Fibroblast of lung (primary cell): ENCODE results near the gene TSPAN9. TPM values are rescaled to one million over a fixed set of nuclear protein-coding genes. Genes with fewer than 3 reads are reported as not detected.

ENCODE experiments used
- DNase-seq, 2 donors: peaks; one replicate each; pipeline versions ENCODE4 v3.0.0 to v3.0.0-alpha.2; 2010; ENCODE audit warnings: low read depth in 2 of 2
- H2AFZ ChIP-seq: 2 replicates; pipeline ENCODE4 v1.5.1; 2012; ENCODE audit warnings: low read length, control low read depth, inconsistent platforms
- H3K27ac ChIP-seq: 2 replicates; pipeline ENCODE4 v1.5.1; 2011; ENCODE audit warnings: low read length, control low read depth; ENCODE audit not compliant: insufficient read depth
- H3K27me3 ChIP-seq: 2 replicates; pipeline ENCODE4 v1.5.1; 2011; ENCODE audit warnings: mild to moderate bottlenecking, low read length; ENCODE audit not compliant: control insufficient read depth, insufficient read depth
- H3K36me3 ChIP-seq: 2 replicates; pipeline ENCODE4 v1.5.1; 2011; ENCODE audit warnings: low read length; ENCODE audit not compliant: control insufficient read depth, insufficient read depth
- H3K4me1 ChIP-seq: 2 replicates; pipeline ENCODE4 v1.5.1; 2011; ENCODE audit warnings: low read length; ENCODE audit not compliant: control insufficient read depth, insufficient read depth; ENCODE audit errors: extremely low read depth
- H3K4me2 ChIP-seq: 2 replicates; pipeline ENCODE4 v1.5.1; 2011; ENCODE audit warnings: low read length, control low read depth; ENCODE audit not compliant: insufficient read depth; ENCODE audit errors: extremely low read depth
- H3K4me3 ChIP-seq, 4 experiments: fragments of 200-600 bp in 1 of 4; sonication (generic) in 1 of 4; replicated peaks in 1 of 4; 2 replicates each; pipeline ENCODE4 v1.5.1; 2011 to 2016; ENCODE audit warnings: low read length in 4 of 4, low read depth in 3 of 4, mild to moderate bottlenecking in 3 of 4, control low read depth in 2 of 4, inconsistent platforms in 1 of 4, mixed read lengths in 1 of 4; ENCODE audit not compliant: insufficient read depth in 1 of 4; ENCODE audit errors: control extremely low read depth in 1 of 4
- H3K79me2 ChIP-seq: 2 replicates; pipeline ENCODE4 v1.5.1; 2012; ENCODE audit warnings: mild to moderate bottlenecking, low read length, inconsistent platforms; ENCODE audit not compliant: control insufficient read depth, insufficient read depth
- H3K9ac ChIP-seq: 2 replicates; pipeline ENCODE4 v1.5.1; 2011; ENCODE audit warnings: mild to moderate bottlenecking, low read length, control low read depth; ENCODE audit not compliant: insufficient read depth
- H3K9me3 ChIP-seq: 2 replicates; pipeline ENCODE4 v1.5.1; 2012; ENCODE audit warnings: low read depth, low read length; ENCODE audit not compliant: control insufficient read depth, insufficient read depth
- H4K20me1 ChIP-seq: 2 replicates; pipeline ENCODE4 v1.5.1; 2011; ENCODE audit warnings: low read length; ENCODE audit not compliant: control insufficient read depth, insufficient read depth; ENCODE audit errors: extremely low read depth
- EZH2 ChIP-seq: IDR thresholded peaks from 2 replicates; pipeline ENCODE4 v1.5.1; 2012; ENCODE audit warnings: low read length, control low read depth, mild to moderate bottlenecking; ENCODE audit errors: missing control alignments
- polyA plus RNA-seq, 2 donors: library from polyadenylated mRNA; depleted of rRNA in 1 of 2; stranded (reverse) in 1 of 2; unstranded in 1 of 2; fragments of >200 nt; gene quantifications; 2 replicates each; pipeline ENCODE4 v1.2.1, GENCODE V29; 2011 to 2012; ENCODE audit warnings: missing spikeins in 1 of 2
- total RNA-seq: library from RNA; depleted of rRNA; stranded (reverse); fragments of >200 nt; gene quantifications from 2 replicates; pipeline ENCODE4 v1.2.1, GENCODE V29; 2014
- TF ChIP-seq, protein P1 (sequence below), 2 donors: IDR thresholded peaks in 1 of 2; conservative IDR thresholded peaks in 1 of 2; 1 replicate in 1 of 2; 2 replicates in 1 of 2; pipeline ENCODE4 v1.5.1; 2011 to 2012; ENCODE audit warnings: low read length in 2 of 2, control low read depth in 1 of 2, inconsistent platforms in 1 of 2, low read depth in 1 of 2, mild to moderate bottlenecking in 1 of 2

TSPAN9 gene
- total and polyA plus RNA-seq, 2 donors (not counting 1 experiment from before 2014, with no cell fraction given), result 31.1 to 35.2 TPM

DNA sequence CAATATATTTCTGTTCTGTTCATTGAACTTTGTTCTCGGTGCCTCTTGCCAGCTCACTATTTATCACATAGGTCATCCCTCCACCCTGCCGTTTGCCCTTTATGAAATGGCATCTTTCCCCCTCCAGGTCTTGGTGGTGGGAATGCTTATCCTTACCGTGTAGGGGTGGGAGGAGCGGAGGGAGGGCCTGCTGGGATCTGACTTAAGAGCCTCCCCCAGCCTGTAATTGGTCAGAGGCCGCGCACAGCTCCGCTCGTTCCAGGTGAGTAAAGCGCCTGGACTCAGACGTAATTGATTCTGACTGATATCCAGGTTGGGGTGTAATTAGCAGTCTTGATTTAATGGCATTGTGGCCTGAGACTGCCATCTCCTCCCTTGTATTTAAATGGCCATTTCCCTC is 185.3 kb downstream of the TSPAN9 start:
- Histone ChIP-seq H2AFZ (no peak overlapping the region), H3K9me3 (no peaks in the 10 kb centered on the region), H3K79me2 (no peaks in the 10 kb centered on the region), H4K20me1 (no peaks in the 10 kb centered on the region), H3K27me3 (peaks cover 7% of the 10 kb centered on the region), H3K9ac (no peak overlapping the region), H3K4me2 (no peak overlapping the region), H3K27ac (no peak overlapping the region), H3K36me3 (no peaks in the 10 kb centered on the region), H3K4me3 (no peak overlapping the region), H3K4me1 (peaks cover 2% of the 10 kb centered on the region)
- no peak for DNase-seq
- TF ChIP-seq, protein P1, sequence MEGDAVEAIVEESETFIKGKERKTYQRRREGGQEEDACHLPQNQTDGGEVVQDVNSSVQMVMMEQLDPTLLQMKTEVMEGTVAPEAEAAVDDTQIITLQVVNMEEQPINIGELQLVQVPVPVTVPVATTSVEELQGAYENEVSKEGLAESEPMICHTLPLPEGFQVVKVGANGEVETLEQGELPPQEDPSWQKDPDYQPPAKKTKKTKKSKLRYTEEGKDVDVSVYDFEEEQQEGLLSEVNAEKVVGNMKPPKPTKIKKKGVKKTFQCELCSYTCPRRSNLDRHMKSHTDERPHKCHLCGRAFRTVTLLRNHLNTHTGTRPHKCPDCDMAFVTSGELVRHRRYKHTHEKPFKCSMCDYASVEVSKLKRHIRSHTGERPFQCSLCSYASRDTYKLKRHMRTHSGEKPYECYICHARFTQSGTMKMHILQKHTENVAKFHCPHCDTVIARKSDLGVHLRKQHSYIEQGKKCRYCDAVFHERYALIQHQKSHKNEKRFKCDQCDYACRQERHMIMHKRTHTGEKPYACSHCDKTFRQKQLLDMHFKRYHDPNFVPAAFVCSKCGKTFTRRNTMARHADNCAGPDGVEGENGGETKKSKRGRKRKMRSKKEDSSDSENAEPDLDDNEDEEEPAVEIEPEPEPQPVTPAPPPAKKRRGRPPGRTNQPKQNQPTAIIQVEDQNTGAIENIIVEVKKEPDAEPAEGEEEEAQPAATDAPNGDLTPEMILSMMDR (conservative IDR thresholded peaks at IDR 0.05 in 1 of 2, IDR thresholded peaks at IDR 0.05 in 1 of 2; ENCODE audit: low read depth in 1 of 2, low read length in 2 of 2), result no peak
- TF ChIP-seq EZH2, result no peak

DNA sequence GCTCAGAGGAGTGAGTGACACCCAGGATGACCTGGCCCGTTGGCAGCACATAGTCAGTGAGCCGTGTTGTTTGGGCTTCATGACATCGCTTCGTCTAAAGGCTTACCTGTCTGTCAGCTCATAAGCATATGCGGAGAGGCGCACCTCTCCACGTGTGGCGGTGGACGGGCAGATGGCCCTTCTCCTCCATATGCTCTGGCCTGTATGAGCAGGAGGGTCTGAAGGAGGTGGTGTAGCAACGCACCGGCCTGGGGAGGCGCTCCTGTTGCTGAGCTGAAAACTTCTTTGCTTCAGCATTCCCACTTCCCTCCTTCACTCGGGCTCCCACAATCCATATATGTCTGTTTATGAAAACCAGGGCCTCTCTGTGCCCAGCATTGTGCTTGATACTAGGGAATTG is 186.1 kb downstream of the TSPAN9 start:
- H3K9me3 ChIP-seq, result no peaks in the 10 kb centered on the region
- H4K20me1 ChIP-seq, result no peaks in the 10 kb centered on the region
- H3K27me3 ChIP-seq, result peaks cover 7% of the 10 kb centered on the region
- H3K4me1 ChIP-seq, result peaks cover 2% of the 10 kb centered on the region
- H3K4me3 ChIP-seq, result no peak overlapping the region
- no peaks in the 10 kb centered on the region for H3K79me2 ChIP-seq
- TF ChIP-seq, protein P1 (conservative IDR thresholded peaks at IDR 0.05 in 1 of 2, IDR thresholded peaks at IDR 0.05 in 1 of 2; ENCODE audit: low read depth in 1 of 2, low read length in 2 of 2), result no peak
- TF ChIP-seq EZH2, result no peak
- no peak overlapping the region for H3K4me2 ChIP-seq
- no peak for DNase-seq
- H3K27ac ChIP-seq, result no peak overlapping the region
- H3K9ac ChIP-seq, result no peak overlapping the region
- no peaks in the 10 kb centered on the region for H3K36me3 ChIP-seq
- H2AFZ ChIP-seq, result no peak overlapping the region

DNA sequence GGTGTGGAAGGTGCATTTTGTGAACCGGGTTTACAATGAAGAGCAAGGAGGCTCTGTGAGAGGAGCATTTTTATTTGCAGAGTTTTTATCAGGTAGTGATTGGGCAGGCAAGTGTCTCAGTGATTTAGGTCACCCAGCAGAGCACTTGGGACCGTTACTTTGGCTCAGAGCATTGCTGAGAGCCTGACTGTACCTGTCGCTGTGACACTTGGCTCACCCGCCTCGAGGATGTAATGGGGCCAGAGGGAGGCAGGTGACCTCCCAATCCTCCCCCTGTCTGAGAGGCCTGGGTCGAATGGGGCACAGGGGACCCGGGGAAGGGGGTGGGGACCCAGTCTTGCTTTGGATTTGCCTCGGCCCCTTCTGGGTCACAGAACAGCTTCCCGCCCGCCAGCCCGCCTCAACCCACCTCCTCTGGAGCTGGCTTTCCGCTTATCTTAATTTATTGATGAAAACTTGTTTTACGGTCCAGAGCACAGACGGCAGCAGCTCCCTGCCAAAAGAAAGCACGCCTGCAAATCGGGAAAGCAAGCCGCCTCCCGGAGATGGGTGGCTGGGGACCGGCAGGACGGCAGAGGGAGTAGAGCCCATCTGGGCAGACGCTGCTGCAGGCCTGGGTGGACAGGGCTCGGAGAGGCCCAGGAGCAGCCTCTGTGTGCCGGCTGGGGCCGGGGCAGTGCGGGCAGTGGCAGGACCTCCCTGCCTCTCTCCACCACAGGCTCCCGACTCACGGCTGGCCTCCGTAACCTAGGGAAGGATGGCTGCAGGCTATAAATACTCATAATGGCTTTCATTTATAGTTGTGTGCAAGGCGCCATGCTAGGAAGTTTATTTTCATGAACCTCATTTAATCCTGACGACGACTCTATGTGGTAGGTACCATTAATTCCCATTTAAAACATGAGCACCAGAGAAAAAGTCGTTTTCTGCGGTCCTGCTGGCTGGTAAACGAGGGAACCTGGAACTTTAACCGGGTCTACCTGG is 187.1 kb downstream of the TSPAN9 start:
- no peak overlapping the region for H3K27ac ChIP-seq
- H3K79me2 ChIP-seq, result no peaks in the 10 kb centered on the region
- H3K9ac ChIP-seq, result no peak overlapping the region
- peaks cover 2% of the 10 kb centered on the region for H3K4me1 ChIP-seq
- no peak for DNase-seq
- TF ChIP-seq, protein P1 (conservative IDR thresholded peaks at IDR 0.05 in 1 of 2, IDR thresholded peaks at IDR 0.05 in 1 of 2; ENCODE audit: low read depth in 1 of 2, low read length in 2 of 2), result no peak
- no peak for TF ChIP-seq EZH2
- H3K36me3 ChIP-seq, result no peaks in the 10 kb centered on the region
- no peak overlapping the region for H2AFZ ChIP-seq
- H3K27me3 ChIP-seq, result peaks cover 3% of the 10 kb centered on the region
- H3K4me2 ChIP-seq, result no peak overlapping the region
- H3K4me3 ChIP-seq, result no peak overlapping the region
- H4K20me1 ChIP-seq, result no peaks in the 10 kb centered on the region
- no peaks in the 10 kb centered on the region for H3K9me3 ChIP-seq
